Mucosa of descending colon (tissue), 3 donors: ENCODE results near the gene GNG7. TPM values are rescaled to one million over a fixed set of nuclear protein-coding genes. Genes with fewer than 3 reads are reported as not detected.
A peak's percentile ranks its signal among the peaks of the same experiment; 100 is the strongest.

Experiments
- ATAC-seq: fragments of 200-7000 bp; cut with Tn5 transposase; one replicate; pipeline ENCODE4 v1.9.1; 2020; ENCODE audit warnings: mild to moderate bottlenecking, moderate library complexity
- DNase-seq, 3 donors: peaks; one replicate each; pipeline ENCODE4 v3.0.0-alpha.2; 2020
- H3K36me3 ChIP-seq: fragments of 200-600 bp; one replicate; pipeline ENCODE4 v1.8.0; 2021; ENCODE audit warnings: low read depth, mild to moderate bottlenecking
- H3K4me1 ChIP-seq: fragments of 200-600 bp; one replicate; pipeline ENCODE4 v1.8.0; 2021; ENCODE audit warnings: low read depth, mild to moderate bottlenecking
- H3K4me3 ChIP-seq: fragments of 200-600 bp; one replicate; pipeline ENCODE4 v1.8.0; 2021; ENCODE audit warnings: mild to moderate bottlenecking
- H3K9me3 ChIP-seq: fragments of 200-600 bp; one replicate; pipeline ENCODE4 v1.8.0; 2021; ENCODE audit warnings: mild to moderate bottlenecking
- intact Hi-C, 2 donors: fragments of 100-400 bp; cut with DNase I in 1 of 2; cut with micrococcal nuclease in 1 of 2; formaldehyde crosslinking; loops; one replicate each; pipeline versions ENCODE4 v1.11.0 to v1.11.1; 2022; cut with DNase I, micrococcal nuclease
- total RNA-seq, 3 donors: library from RNA; stranded (reverse); fragmentation: NEBNext Ultra II Directional in 2 of 3; extraction: Animal tissue kit (Norgen Biotek cat#: 25700) in 2 of 3; gene quantifications; one replicate each; pipeline versions ENCODE4 v1.2.1 to v1.2.4, GENCODE V29; 2021 to 2023
- TF ChIP-seq, protein P1 (sequence below): fragments of 200-600 bp; IDR thresholded peaks from one replicate; pipeline ENCODE4 v1.8.0; 2022; ENCODE audit warnings: antibody characterized with exemption, mild to moderate bottlenecking
- donor health status: DM: no; HTN: no; CAD: no; lungs with moderate emphysema.
- donor health status: DM: no; HTN: no; CAD: no.
- donor health status: DM: no; HTN: yes; CAD: no.

Gene GNG7
- total RNA-seq, 3 donors from 2014 or later = 2.5 to 6.9 (median 2.9) TPM

GRCh38 chr19:2491130-2491801, 211.2 kb downstream of the GNG7 start:
- H3K4me3 ChIP-seq = no peak overlapping the region
- intact Hi-C loops = no loop called here
- DNase-seq = peak; percentile 96 to 97 (median 97)
- peak; percentile 70 for ATAC-seq
- H3K9me3 ChIP-seq = no peaks in the 10 kb centered on the region
- TF ChIP-seq, protein P1, sequence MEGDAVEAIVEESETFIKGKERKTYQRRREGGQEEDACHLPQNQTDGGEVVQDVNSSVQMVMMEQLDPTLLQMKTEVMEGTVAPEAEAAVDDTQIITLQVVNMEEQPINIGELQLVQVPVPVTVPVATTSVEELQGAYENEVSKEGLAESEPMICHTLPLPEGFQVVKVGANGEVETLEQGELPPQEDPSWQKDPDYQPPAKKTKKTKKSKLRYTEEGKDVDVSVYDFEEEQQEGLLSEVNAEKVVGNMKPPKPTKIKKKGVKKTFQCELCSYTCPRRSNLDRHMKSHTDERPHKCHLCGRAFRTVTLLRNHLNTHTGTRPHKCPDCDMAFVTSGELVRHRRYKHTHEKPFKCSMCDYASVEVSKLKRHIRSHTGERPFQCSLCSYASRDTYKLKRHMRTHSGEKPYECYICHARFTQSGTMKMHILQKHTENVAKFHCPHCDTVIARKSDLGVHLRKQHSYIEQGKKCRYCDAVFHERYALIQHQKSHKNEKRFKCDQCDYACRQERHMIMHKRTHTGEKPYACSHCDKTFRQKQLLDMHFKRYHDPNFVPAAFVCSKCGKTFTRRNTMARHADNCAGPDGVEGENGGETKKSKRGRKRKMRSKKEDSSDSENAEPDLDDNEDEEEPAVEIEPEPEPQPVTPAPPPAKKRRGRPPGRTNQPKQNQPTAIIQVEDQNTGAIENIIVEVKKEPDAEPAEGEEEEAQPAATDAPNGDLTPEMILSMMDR = no peak
- H3K36me3 ChIP-seq = no peaks in the 10 kb centered on the region
- H3K4me1 ChIP-seq = peaks cover 58% of the 10 kb centered on the region

DNA sequence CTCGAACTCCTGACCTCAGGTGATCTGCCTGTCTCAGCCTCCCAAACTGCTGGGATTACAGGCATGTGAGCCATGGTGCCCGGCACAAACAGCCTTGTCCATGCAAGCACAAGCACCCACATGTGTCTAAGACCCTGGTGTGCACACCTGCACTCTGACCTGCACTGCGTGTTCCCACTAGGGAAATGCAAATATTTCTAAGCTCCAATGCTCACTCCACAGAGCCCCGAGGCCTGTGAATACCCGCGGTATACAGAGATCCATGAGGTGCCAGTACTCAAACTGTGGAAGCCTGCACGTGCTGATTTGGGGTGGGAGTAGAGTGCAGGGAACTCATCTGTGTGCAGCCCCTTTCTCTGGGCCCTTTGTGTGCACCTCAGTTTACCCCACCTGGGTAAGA, 211.8 kb downstream of the GNG7 start:
- peaks cover 52% of the 10 kb centered on the region for H3K4me1 ChIP-seq

DNA sequence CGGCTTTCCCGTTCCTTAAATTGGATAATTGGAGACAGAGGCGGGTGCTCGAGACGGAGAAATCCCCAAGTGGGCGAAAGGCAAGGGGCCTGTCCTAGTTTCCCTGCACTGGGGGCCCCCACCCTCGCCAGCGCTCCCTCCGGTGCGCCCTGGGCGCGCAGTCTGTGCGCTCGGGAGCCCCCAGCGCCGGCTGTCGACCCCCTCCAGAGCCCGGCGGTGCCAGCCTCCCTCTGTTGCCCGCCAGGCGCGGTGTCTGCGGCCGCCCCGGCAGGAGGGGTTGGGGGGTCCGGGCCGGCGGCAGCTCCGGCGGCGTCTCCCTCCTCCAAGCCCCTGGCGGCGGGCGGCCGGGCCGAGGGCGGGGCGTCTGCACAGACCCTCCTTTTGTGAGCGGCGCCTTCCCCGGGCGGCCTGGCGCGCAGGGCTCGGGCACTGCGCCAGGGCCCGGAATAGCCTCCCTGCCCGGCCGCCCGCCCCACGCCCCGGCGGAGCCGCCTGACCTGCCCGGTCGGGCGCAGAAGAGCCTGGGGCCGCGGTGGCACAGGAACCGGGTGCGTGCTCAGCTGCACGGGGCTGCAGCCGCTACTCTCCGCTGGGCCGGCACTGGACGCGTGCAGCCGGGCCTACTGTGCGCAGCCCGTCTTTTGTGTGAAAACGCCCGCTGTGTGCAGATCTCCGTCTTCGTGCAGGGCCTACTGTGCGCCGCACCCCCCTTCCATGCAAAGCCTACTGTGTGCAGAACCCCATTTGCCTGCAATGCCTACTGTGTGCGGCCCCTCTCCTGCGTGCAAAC, 213.4 kb downstream of the GNG7 start:
- H3K36me3 ChIP-seq = no peaks in the 10 kb centered on the region
- TF ChIP-seq, protein P1 = no peak
- peak; percentile 72 for ATAC-seq
- no peak overlapping the region for H3K4me3 ChIP-seq
- peak; percentile 65 to 81 (median 79) for DNase-seq
- H3K9me3 ChIP-seq = no peaks in the 10 kb centered on the region
- intact Hi-C loops = no loop called here
- peaks cover 41% of the 10 kb centered on the region for H3K4me1 ChIP-seq

More for the DNA sequence above, 211.8 kb downstream of the GNG7 start:
- Histone ChIP-seq H3K9me3 (no peaks in the 10 kb centered on the region), H3K4me3 (no peak overlapping the region), H3K36me3 (no peaks in the 10 kb centered on the region)
- ATAC-seq (no peak), DNase-seq (no peak)
- intact Hi-C loops = no loop called here
- TF ChIP-seq, protein P1 = no peak

DNA sequence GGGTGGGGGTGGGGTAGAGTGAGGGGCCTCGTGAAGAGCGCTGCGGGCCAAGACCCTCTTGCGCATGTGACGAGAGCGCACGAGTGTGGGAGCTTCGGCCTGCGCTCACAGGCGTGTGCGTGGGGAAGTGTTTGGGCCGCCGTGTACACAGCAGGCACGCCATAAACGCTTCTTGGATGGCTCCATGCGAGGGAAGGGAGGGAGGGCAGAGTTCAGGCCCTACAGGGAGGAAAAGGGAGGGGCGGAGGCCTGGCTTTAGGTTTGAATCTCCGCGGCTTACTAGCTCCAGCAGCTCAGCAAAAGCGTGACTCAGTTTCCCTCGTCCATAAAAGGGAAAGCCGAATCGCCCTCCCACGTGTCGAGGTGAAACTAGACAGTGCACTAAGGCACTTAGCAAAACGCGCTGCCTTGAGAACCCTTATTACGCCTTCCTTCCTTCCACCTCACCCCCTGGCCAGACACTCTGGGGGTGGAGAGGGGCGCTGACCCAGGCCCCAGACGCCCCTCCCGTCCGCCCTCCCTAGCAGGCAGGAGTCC, 214.0 kb downstream of the GNG7 start:
- TF ChIP-seq, protein P1 = no peak
- H3K9me3 ChIP-seq = peaks cover 1% of the 10 kb centered on the region
- H3K4me1 ChIP-seq = peaks cover 35% of the 10 kb centered on the region
- H3K36me3 ChIP-seq = no peaks in the 10 kb centered on the region
- DNase-seq (peak; percentile 68 to 78 (median 72)), ATAC-seq (peak; percentile 69)
- H3K4me3 ChIP-seq = no peak overlapping the region
- intact Hi-C loops = no loop called here

DNA sequence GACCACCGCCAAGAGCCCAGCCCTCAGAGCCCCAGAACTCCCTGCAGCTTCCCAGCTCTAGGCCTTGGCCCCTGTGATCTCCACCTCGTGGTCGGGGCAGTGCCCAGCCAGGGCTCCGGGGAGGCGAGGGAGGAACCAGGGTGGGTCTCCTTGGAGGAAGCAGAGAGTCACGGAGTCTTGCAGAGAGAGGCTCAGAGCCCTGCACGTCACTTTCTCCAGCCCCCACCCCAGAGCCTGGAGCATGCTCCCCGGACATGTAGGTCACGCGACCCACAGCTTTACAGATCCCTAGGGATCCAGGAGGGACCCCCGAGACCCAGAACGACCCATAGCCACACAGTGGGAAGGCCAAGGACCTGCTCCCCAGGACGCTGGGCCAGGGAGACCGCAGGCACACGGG, 214.7 kb downstream of the GNG7 start:
- TF ChIP-seq, protein P1 = no peak
- Histone ChIP-seq H3K4me3 (no peak overlapping the region), H3K36me3 (no peaks in the 10 kb centered on the region), H3K9me3 (peaks cover 7% of the 10 kb centered on the region), H3K4me1 (peaks cover 35% of the 10 kb centered on the region)
- ATAC-seq (no peak), DNase-seq (peak in 1 of 3 donors; percentile 57)
- intact Hi-C loops = no loop called here
